Mononuclear cell (primary cell): Measurements from ENCODE around the gene TRAPPC11. TPM values are rescaled to one million over a fixed set of nuclear protein-coding genes. Genes with fewer than 3 reads are reported as not detected.
"Not testable (repeated sequence)": the region's sequence is repeated elsewhere in the genome, so short reads cannot be mapped to it uniquely, and the experiment has no call there.

Experiments used
- H3K27me3 ChIP-seq: 2 replicates; pipeline ENCODE4 v1.6.0; 2011; ENCODE audit warnings: low read length, control low read depth; ENCODE audit not compliant: insufficient read depth
- H3K4me1 ChIP-seq: 2 replicates; pipeline ENCODE4 v1.5.1; 2011; ENCODE audit warnings: mild to moderate bottlenecking, low read length, control low read depth; ENCODE audit not compliant: insufficient read depth
- H3K4me3 ChIP-seq: 2 replicates; pipeline ENCODE4 v1.5.1; 2011; ENCODE audit warnings: mild to moderate bottlenecking, low read length, moderate library complexity
- H3K9me3 ChIP-seq: 2 replicates; pipeline ENCODE4 v1.5.1; 2011; ENCODE audit warnings: low read depth, mild to moderate bottlenecking, control low read depth, low read length
- total RNA-seq: library from RNA; depleted of rRNA; stranded (reverse); fragments of >200 nt; gene quantifications from one replicate; pipeline ENCODE4 v1.2.3, GENCODE V29; 2012

Gene TRAPPC11
- total RNA-seq, 1 donor: 21.4 TPM

GRCh38 chr4:183722731-183723560 is 63.9 kb downstream of the TRAPPC11 start:
- H3K9me3 ChIP-seq: no peaks in the 10 kb centered on the region
- H3K4me3 ChIP-seq: peak overlapping the region; percentile 35
- H3K4me1 ChIP-seq: peaks cover 16% of the 10 kb centered on the region
- no peaks in the 10 kb centered on the region for H3K27me3 ChIP-seq

DNA sequence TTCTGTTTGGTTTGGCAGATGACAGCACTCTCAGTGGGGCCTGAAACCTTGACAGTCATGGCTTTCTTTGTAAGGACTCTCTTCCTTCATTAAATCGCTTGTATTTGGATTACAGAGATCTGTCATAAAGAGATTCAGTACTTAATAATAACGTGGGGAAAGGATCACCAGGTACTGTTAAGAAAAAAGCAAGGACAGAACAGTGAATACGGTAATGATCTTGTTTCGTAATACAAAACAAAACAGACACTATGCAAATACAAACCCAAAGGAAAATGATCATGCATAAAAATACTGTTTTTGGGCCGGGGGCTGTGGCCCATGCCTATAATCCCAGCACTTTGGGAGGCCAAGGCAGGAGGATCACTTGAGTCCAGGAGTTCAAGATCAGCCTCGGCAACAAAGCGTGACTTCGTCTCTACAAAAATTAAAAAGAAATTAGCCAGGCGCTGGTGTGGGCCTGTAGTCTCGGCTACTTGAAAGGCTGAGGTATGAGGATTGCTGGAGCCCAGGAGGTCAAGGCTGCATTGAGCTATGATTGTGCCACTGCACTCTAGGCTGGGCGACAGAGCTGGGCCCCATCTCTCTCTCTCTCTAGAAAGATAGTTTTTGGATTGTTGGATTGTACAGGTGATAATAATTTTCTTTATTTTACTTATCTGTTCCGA is 64.6 kb downstream of the TRAPPC11 start:
- Histone ChIP-seq H3K4me1 (peaks cover 16% of the 10 kb centered on the region), H3K9me3 (no peaks in the 10 kb centered on the region), H3K27me3 (no peaks in the 10 kb centered on the region), H3K4me3 (no peak overlapping the region)

DNA sequence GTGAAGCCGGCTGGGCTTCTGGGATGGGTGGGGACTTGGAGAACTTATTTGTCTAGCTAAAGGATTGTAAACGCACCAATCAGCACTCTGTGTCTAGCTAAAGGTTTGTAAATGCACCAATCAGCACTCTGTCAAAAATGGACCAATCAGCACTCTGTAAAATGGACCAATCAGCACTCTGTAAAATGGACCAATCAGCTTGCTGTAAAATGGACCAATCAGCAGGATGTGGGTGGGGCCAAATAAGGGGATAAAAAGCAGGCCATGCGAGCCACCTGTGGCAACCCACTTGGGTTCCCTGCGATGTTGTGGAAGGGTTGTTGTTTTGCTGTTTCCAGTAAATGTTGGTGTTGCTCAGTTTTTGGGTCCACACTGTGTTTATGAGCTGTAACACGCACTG is 66.5 kb downstream of the TRAPPC11 start:
- not testable (repeated sequence) for H3K9me3 ChIP-seq, H3K4me3 ChIP-seq, H3K27me3 ChIP-seq
- H3K4me1 ChIP-seq: peaks cover 16% of the 10 kb centered on the region

DNA sequence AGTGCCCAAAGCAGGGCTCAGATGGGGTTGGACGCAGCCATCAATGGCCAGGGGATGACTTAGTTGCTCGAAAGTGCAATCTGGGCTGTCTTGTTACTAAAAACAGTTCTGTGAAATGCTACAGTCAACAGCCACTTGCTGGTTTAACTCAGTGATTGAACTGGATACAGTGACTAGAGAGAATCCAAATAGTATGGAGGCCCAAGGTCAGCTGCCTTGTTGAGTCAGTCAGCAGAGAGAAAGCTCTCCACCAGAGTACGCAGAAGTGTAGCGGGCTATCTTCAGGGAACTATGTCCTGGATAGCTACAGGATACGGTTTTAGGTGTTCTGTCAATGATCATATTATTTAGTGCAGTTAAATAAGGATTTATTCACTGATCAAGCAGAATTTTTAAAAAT is 68.4 kb downstream of the TRAPPC11 start:
- H3K4me1 ChIP-seq: peaks cover 11% of the 10 kb centered on the region
- H3K4me3 ChIP-seq: no peak overlapping the region
- no peaks in the 10 kb centered on the region for H3K27me3 ChIP-seq

GRCh38 chr4:183728223-183729068 is 69.4 kb downstream of the TRAPPC11 start:
- no peak overlapping the region for H3K4me3 ChIP-seq
- no peaks in the 10 kb centered on the region for H3K9me3 ChIP-seq
- H3K27me3 ChIP-seq: no peaks in the 10 kb centered on the region
- peaks cover 5% of the 10 kb centered on the region for H3K4me1 ChIP-seq

More for the DNA sequence above, 68.4 kb downstream of the TRAPPC11 start:
- H3K9me3 ChIP-seq: no peaks in the 10 kb centered on the region

DNA sequence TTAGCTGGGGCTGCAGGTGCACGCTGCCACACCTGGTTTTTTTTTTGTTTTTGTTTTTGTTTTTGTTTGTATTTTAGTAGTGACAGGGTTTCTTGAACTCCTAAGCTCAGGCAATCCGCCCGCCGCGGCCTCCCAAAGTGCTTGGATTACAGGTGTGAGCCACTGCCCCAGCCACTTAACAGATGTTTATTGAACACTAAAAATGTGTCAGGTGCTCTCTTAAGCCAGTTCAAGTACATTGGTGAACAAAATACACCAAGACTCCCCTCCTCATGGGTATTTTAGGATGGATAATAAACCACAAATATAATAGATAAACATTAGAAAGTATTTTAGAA is 69.9 kb downstream of the TRAPPC11 start:
- H3K4me3 ChIP-seq: no peak overlapping the region
- no peaks in the 10 kb centered on the region for H3K4me1 ChIP-seq
- no peaks in the 10 kb centered on the region for H3K9me3 ChIP-seq
- no peaks in the 10 kb centered on the region for H3K27me3 ChIP-seq

DNA sequence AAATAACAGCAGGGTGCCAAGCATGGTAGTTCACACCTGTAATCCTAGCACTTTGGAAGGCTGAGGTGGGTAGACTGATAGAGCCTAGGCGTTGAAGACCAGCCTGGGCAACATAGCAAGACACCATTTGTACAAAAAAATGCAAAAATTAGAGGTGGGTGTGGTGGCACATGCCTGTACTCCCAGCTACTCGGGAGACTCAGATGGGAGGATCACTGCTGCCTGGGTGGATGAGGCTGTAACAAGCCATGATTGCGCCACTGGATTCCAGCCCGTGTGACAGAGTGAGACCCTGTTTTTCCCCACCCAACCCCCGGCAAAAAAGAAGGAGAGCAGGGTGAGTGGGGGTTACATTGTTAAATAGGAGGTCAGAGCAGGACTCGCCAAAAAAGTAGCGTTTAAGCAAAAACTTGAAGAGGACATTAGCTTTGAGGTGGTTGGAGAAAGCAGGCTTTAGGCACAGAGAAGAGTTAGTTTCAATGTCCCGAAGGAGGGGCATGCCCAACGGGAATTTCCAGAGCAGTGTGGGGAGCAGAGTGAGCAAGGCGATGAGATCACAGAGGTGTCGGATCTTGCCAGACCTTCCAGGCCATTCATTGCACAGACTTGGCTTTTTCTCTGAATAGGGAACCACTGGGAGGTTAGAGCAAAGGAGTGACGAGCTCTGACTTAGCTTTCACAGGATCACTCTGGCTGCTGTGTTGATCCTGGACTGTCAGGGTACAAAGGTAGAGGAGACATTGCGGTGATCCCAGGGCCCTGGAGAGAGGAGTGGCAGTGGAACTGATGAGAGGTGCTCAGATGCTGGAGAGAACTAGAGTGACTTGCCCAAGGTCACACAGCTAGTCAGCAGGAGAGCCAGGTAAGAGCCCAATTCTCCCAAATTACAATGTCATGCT is 70.6 kb downstream of the TRAPPC11 start:
- H3K4me3 ChIP-seq: no peak overlapping the region
- no peaks in the 10 kb centered on the region for H3K9me3 ChIP-seq
- no peaks in the 10 kb centered on the region for H3K27me3 ChIP-seq
- no peaks in the 10 kb centered on the region for H3K4me1 ChIP-seq

- Histone ChIP-seq H3K4me3 (no peak overlapping the region), H3K27me3 (no peaks in the 10 kb centered on the region), H3K9me3 (no peaks in the 10 kb centered on the region), H3K4me1 (no peaks in the 10 kb centered on the region)
Observed at GRCh38 chr4:183732296-183732695, 73.2 kb downstream of the TRAPPC11 start.

GRCh38 chr4:183733181-183733580 is 74.1 kb downstream of the TRAPPC11 start:
- H3K27me3 ChIP-seq: no peaks in the 10 kb centered on the region
- no peaks in the 10 kb centered on the region for H3K9me3 ChIP-seq
- H3K4me1 ChIP-seq: no peaks in the 10 kb centered on the region
- H3K4me3 ChIP-seq: no peak overlapping the region

GRCh38 chr4:183738081-183738673 is 79.1 kb downstream of the TRAPPC11 start:
- H3K4me3 ChIP-seq: no peak overlapping the region
- no peaks in the 10 kb centered on the region for H3K4me1 ChIP-seq

DNA sequence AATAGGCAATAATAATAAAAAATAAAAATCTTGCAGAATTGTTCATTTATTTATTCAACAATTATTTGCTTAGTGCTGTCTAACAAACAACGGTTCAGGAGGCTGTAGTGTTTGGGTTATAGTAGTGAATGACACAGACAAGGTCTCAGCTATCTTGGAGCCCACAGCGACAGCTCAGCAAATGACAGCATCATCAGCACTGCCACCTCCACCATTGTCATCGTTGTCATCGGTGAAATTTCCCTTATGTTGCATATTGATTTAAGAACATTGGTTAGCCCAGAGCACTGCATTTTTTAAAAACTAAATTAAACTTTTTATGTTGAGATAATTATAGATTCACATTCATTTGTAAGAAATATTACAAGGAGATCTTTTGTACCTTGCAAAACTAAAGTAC is 79.9 kb downstream of the TRAPPC11 start:
- Histone ChIP-seq H3K9me3 (no peaks in the 10 kb centered on the region), H3K4me3 (no peak overlapping the region), H3K27me3 (no peaks in the 10 kb centered on the region), H3K4me1 (no peaks in the 10 kb centered on the region)

More at GRCh38 chr4:183738081-183738673, 79.1 kb downstream of the TRAPPC11 start:
- Histone ChIP-seq H3K9me3 (no peaks in the 10 kb centered on the region), H3K27me3 (no peaks in the 10 kb centered on the region)

GRCh38 chr4:183746305-183747229 is 87.5 kb downstream of the TRAPPC11 start:
- H3K4me3 ChIP-seq: no peak overlapping the region
- no peaks in the 10 kb centered on the region for H3K27me3 ChIP-seq
- no peaks in the 10 kb centered on the region for H3K4me1 ChIP-seq

DNA sequence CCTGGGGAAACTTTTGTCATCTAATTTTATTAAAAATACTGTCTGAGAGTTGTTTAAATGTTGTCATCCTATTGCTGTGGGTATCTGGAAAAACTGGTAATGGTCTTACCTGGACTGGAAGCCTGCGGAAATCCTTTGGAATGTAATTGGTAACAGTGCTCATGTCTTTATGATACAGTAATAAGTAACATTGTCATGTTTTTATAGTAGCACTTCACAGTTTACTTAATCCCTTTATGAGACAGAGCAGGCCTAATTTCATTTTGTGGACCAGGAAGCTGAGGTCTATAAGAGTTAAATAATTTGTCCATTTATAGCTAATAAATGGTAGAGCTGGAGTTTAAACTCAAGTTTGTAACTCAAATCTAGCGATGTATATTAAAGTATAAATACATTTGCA is 88.3 kb downstream of the TRAPPC11 start:
- Histone ChIP-seq H3K27me3 (no peaks in the 10 kb centered on the region), H3K4me1 (no peaks in the 10 kb centered on the region), H3K9me3 (no peaks in the 10 kb centered on the region), H3K4me3 (no peak overlapping the region)

More at GRCh38 chr4:183746305-183747229, 87.5 kb downstream of the TRAPPC11 start:
- no peaks in the 10 kb centered on the region for H3K9me3 ChIP-seq
